NCI-H2081 treated with DMSO at 0.1 percent for 48 hours (cell line): Measurements from ENCODE around the gene MRPL48.
"Not testable (repeated sequence)": the region's sequence is repeated elsewhere in the genome, so short reads cannot be mapped to it uniquely, and the experiment has no call there.

Experiments used
- DNase-seq: peaks from one replicate; lab custom pipeline; 2025; lab: John Stamatoyannopoulos, UW

MRPL48 gene

DNA sequence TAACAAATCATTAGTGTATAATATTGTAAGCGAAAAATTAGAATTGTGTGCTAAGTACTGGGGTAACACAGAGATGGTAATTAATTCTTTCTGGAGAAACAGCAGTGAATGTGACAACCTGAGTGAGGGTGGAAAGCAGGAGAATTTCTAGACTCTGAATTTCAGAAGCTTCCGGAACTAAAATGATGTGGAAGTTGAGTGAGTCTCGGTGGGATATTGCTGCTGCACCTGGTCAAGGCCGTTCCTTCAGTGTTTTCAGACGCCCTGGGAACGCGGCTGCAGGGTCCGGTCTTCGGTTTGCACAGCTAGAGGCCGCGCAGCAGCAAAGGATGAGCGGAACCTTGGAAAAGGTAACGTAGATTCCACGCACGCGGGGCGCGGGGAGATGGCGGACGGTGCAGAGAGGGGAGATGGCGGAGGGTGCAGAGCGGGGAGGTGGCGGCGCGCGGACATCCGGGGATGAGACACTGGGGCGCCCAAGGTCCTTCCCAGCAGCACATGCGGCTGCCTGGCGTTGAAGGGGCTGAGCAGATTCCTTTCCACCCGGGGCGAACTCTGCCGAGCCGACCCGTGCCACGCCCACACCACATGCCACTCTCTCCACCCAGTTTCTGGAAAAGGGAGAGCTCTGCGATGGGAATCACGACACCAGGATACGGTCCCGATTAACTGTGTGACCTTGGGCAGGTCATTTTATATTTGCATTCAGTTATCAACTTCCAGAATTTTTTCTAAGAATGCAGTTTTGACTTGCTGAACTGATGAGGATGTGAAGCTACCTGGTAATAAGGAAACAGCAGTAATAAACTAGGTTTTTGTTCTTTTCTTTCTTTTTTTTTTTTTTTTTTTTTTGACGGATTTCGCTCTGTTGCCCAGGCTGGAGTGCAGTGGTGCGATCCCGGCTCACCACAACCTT lies at the start of gene MRPL48:
Gene MRPL48 (plus strand): TSS at position 232 of the 916 bp plus-strand sequence. CDS start 98 bp downstream, at position 330.
- peak; percentile 79 for DNase-seq

DNA sequence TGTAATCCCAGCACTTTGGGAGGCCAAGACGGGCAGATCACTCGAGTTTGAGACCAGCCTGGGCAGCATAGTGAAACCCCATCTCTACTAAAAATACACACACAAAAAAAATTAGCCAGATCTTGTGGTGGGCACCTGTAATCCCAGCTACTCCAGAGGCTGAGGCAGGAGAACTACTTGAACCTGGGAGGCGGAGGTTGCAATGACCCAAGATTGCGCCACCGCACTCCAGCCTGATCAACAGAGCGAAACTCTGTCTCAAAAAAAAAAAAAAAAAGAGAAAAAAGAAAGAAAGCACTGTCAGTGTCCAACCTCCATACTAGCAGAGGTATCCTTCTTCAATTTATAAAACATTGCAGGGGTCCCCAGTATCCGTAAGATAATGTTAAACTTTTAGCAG lies 44.6 kb upstream of the MRPL48 start:
- DNase-seq: no peak

DNA sequence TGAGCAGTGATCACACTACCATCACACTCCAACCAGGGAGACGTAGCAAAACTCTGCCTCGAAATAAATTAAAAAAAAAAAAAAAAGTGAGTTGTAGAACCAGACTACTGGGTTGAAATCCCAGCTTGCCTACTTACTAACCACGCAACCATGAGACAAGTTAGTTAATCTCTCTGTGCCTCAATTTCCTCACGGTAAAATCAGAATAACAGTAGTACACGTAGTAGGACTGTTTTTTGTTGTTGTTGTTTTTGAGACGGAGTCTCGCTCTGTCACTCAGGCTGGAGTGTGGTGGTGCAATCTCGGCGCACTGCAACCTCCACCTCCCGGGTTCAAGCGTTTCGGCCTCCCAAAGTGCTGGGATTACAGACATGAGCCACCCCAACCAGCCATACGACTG lies 41.0 kb upstream of the MRPL48 start:
- no peak for DNase-seq

DNA sequence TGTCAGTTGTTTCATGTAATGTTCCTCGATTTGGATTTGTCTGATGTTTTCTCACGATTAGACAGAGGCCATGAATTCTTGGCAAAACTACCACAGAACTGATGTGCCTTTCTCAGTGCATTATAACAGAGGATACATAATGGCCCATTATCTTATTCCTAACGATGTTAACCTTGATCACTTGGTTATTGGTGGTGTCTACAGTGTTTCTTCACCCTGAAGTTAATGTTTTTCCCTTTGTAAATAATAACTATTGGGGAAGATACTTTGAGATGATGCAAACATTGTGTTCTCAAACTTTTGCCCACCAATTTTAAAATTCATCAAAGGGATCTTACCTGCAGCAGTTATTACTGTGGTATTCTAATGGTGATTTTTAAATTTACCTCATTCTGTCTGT lies 39.9 kb upstream of the MRPL48 start:
- no peak for DNase-seq

DNA sequence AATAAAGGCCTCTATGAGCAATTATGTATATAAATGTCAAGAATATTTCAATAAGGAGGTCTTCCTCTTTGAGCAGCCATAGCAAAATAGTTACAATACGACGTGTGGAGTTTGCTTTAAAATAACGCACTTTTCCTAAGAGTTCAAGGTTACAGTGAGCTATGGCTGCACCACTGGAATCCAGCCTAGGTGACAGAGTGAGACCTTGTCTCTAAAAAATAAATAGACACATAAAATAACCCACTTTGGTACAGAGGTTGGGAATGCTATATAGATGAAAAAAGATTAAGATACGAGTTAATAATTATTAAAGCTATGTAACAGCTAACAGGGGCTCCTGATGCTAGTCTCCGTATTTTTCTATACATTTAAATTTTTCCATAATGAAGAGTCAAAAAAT lies 39.4 kb upstream of the MRPL48 start:
- no peak for DNase-seq

DNA sequence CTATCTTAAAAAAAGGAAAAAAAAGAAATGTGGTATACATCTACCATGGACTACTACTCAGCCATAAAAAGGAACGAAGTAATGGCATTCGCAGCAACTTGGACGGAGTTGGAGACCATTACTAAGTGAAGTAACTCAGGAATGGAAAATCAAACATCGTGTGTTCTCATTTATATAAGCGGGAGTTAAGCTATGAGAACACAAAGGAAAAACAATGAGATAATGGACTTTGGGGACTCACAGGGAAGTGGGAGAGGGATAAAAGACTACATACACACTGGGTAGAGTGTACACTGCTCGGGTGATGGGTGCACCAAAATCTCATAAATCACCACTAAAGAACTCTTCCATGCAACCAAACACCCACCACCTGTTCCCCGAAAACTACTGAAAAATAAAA lies 38.6 kb upstream of the MRPL48 start:
- no peak for DNase-seq

DNA sequence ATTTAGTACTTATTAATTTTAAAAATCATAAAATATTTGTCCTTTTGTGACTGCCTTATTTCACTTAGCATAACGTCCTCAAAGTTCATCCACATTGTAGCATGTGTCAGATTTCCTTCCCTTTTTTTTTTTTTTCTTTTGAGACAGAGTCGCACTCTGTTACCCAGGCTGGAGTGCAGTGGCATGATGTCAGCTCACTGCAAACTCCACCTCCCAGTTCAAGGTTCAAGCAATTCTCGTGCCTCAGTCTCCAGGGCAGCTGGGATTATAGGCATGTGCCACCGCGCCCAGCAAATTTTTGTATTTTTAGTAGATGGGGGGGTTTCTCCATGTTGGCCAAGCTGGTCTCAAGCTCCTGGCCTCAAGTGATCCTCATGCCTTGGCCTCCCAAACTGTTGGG lies 37.4 kb upstream of the MRPL48 start:
- DNase-seq: no peak

DNA sequence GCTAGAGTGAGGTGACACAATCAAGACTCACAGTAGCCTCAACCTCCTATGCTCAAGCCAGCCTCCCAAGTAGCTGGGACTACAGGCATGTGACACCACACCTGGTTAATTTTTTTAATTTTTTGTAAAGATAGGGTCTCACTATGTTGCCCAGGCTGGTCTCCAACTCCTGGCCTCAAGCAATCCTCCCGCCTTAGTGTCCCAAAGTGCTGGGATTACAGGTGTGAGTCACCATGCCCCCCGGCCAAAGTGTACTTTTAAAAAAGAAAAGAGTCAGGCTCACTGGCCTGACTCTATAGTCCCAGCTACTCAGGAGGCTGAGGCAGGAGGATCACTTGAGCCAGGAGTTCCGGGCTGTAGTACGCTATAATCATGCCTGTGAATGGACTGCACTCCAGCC lies 36.8 kb upstream of the MRPL48 start:
- DNase-seq: not testable (repeated sequence)

DNA sequence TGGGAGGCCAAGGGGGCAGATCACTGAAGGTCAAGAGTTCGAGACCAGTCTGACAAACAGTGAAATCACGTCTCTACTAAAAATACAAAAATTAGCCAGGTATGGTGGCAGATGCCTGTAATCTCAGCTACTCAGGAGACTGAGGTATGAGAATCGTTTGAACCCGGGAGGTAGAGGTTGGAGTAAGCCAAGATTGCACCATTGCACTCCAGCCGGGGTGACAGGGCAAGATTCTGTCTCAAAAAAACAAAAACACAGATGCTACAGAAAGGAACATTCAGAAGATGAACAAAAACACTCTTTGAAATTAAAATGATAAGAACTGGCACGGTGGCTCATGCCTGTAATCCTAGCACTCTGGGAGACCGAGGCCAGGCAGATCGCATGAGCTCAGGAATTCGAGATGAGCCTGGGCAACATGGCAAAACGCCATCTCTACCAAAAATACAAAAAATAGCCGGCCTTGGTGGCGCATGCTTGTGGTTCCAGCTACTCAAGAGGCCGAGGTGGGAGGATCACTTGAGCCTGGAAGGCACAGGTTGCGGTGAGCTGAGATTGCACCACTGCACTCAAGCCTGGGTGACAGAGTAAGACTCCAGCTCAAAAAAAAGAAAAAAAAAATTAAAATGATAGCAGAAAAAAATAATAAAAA lies 35.3 kb upstream of the MRPL48 start:
- no peak for DNase-seq

DNA sequence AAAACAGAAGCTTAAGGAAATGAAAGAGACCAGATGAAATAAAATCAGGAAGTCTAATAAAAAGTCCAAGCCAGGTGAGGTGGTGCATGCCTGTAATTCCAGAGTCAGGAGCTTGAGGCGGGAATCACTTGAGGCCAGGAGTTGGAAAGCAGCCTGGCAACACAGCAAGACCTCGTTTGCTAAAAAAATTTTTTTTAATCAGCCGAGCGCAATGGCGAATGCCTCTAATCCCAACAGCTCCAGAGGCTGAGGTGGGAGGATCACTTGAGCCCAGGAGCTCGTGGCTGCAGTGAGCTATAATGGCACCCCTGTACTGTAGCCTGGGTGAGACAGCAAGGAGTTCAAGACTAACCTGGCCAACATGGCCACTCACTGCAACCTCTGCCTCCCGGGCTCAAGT lies 34.8 kb upstream of the MRPL48 start:
- no peak for DNase-seq

DNA sequence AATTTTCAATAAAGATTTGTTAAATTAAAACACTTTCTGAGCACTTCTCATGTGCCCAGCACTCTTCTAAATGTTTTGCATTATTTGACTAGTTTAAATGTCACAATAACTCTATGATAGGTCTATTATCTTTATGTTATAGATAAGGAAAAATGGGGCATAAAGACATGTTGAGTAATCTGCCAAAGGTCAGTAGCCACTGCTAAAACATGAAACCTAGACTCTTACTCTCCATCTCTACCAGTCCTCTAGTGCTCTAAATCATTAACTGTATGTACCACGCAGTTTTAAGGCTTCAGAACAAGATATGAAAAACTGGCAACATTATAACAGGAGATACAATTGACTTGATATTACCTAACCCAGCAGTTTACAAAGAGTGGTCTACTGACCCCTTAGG lies 33.7 kb upstream of the MRPL48 start:
- no peak for DNase-seq

DNA sequence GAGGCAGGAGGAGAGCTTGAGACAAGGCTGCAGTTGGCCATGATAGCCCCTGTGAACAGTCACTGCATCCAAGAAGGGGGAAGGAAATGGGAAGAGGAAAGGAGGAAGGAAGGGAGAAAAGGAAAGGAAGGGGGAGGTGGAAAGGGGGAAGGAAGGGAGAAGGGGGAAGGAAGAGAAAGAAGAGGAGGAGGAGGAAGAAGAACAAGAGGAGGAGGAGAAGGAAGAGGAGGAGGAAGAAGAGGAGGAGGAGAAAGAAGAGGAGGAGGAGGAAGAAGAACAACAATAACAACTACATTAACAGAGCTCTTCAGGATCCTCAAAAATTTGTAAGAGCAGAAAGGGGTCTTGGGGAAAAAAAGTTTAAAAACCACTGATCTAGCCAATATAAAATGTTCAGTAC lies 32.0 kb upstream of the MRPL48 start:
- DNase-seq: no peak

DNA sequence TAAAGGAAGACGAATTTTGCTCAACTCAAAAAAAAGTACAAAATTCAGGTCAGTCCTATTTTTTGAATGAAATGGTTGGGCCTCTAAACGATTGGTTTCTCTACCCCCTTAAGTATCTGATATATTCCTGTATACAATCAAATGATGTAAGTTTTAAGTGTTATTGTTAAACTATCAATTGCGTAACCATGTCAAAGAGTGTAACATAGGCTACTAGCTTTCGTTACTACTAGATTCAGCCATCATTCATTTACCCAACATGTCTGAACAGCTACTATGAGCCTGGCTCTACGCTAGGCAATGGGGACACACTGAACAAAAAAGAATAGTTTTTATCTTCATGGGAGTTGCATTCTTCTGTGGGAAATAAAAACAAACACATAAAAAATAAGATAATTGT lies 30.1 kb upstream of the MRPL48 start:
- DNase-seq: no peak

DNA sequence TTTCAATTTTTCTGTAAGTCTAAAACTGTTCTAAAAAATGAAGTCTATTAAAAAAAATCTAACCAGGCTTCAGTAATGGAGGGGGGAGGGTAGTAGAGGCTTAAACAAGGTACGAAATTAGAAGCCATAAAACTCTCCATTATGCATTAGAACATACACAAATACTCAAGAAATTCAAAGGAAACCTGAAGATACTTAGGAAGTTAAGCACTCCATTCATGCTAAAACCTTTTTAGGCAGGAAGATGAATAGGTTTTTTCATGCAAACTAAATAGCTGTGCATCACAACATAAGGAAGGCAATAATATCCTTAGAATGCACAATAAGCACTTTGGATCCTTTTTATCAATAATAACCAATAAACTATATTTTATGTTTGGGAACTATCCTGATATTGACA lies 29.2 kb upstream of the MRPL48 start:
- no peak for DNase-seq

DNA sequence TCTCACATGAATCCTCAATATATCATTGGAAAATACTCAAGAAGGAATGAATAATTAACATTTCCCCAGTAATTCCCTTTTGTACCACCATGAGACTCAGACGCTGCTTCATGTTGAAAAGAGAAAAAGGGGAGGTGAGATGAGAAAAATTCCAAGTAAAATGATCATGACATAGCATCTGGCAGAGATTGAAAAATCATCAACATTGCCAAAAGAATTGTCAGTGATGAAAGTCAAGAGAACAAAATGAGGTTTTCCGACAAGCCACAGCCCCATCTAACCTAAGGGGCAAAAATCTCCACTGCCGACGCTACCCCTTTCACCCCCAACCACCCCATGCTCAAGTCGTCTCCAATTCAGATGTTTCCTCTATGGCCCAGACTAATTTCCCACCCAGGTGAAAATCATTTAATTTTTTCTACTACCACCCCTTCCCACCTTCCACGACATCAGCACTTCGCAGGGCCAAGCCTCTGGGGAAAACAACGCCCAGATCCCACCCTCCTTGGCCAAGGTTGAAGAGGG lies 28.0 kb upstream of the MRPL48 start:
- DNase-seq: no peak

DNA sequence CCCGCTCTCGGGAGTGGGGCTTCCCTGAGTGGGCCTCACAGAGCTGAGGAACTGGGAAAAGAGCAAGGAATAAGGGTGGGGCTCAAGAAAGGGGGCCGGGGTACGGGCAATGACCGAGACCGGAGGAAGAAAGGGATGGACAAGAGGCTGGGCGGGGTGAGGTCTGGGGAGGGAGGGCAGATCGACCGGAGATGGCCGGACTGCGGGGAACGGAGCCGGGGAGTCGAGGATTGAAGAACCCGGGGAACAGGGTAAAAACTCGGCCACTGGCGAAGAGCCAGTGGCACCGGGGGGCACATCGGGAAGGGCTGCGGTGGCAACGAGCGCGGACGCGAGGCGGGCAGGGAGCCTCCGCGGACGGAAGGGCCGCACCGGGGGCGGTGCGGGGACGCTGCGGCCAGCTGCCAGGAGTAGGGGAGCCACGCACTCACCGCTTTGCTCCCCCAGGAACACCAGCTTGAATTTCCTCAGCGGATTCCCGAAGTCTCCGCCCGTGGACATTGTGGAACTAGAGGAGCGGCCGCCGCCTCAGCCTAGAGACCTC lies 27.5 kb upstream of the MRPL48 start:
- DNase-seq: no peak

DNA sequence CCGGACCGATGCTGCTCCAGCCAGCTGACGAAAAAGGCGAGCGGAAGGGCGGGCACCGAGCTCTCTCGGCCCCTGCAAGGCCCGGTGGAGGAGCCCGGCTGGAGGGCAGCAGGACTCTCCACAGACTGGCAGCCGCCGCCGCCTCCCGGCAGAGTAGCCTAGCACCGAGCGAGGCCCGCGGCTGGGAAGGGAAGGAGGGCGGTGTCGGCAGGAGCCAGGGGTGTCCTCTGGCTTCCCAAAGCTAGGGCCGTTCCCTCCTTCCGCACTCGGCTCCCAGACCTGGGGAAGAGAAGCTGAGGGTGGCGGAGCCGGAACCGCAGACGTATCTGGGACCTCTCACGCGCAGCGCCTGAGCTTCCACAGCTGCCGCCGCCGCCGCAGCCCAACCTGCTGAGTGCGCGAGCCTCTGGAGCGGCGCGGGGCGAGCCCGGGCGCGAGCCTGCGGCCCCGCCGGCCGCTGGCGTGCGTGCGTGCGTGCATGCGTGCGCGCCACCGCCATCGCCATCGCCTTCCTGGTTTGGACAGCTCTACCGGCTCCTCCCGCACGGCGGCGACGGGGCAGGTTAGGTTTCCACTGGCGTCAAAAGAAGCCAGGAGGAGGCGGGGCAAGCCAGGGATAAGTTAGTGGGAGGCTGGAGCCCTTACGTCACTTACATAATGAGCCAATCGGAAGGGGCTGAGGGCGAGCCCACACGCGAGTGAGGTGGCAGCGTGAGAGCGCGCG lies 26.8 kb upstream of the MRPL48 start, which contains the start of gene RAB6A:
Gene RAB6A (minus strand): TSS at position 396 of the 724 bp plus-strand sequence. CDS start 439 bp downstream, outside the sequence.
- DNase-seq: peak; percentile 97

DNA sequence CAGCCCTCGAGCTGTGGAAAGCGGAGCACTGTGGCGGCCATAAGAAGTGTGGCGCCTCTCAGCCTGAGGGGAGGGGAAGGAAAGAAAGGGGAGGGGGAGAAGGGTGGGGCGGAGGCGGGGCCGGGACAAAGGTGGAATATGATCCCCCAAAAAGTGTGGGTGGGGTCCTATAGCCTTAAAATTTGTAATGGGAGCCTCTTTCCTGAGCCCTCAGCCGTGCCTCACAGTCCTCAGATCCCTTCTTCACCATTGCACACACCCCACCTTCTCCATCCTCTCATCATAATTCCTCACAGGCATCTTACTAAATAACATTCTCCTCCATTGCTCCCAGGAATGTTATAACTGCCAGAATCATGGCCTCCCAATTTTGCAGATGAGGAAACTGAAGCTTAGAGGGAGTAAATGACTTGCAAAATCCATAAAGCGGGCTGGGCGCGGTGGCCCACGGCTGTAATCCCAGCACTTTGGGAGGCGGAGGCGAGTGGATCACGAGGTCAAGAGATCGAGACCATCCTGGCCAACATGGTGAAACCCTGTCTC lies 26.2 kb upstream of the MRPL48 start:
- DNase-seq: no peak

DNA sequence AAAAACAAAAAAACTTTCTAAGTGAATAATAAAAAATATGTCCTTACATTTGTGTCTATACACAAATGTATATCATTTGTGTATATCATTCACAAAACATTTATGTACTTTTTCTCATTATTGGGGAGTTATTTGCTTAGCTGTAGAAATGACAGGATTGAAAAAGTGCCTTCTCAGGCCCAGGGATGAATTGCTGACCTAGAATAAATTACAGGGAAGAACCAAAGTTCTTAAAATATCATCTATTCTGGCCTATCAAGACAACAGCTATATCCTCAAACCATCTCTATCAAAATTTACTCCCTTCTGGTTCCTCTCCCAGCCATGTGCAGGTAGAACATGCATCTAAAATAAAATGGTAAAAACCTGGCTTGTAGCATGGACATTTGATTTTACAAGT lies 24.9 kb upstream of the MRPL48 start:
- DNase-seq: no peak

DNA sequence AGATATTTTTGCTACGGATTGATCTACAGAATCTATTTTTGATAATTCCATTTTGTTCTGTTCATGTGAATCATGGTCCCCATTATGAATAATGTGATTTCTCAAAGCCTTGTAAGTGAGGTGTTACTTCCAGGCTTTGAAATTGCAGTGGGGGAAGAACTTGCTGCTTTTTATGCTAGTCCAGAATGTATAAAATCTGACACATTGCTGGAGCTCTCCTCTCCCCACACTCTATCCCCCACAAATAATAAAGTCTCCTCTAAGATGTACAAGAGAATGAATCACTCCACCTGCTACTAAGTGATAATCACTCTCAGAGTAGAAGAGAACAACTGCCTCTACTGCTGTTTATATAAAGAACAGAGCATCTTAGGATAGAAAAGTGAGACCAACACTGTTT lies 20.9 kb upstream of the MRPL48 start:
- no peak for DNase-seq

DNA sequence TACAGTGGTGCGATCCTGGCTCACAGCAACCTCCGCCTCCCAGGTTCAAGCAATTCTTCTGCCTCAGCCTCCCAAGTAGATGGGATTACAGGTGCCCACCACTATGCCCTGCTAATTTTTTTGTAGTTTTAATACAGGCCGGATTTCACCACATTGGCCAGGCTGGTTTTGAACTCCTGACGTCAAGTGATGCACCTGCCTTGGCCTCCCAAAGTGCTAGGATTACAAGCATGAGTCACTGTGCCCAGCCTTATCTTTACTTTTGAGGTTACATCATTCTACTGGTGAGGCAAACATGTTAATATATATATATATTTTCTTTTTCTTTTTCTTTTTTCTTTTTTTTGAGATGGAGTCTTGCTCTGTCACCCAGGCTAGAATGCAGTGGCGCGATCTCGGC lies 16.9 kb upstream of the MRPL48 start:
- not testable (repeated sequence) for DNase-seq
